ENCODE measurements around the gene KIF5A. TPM values are rescaled to one million over a fixed set of nuclear protein-coding genes. Genes with fewer than 3 reads are reported as not detected.

Gene KIF5A
- total RNA-seq, 4 donors from 2014 or later = 0.08 to 1.2 (median 0.23) TPM

- intact Hi-C loops (cut with DNase I; ENCODE audit: low total_unique reads) = no loop called here
- H3K4me3 ChIP-seq (ENCODE audit: low read depth, poor library complexity, severe bottlenecking) = no peak overlapping the region
- DNase-seq (ENCODE audit: low spot score in 2 of 2) = no peak
- 65 to 70% methylated on average over 5 of the region's 5 CpGs for WGBS, 2 donors
- TF ChIP-seq CTCF (IDR thresholded peaks at IDR 0.05) = no peak
- no peak for TF ChIP-seq POLR2A (IDR thresholded peaks at IDR 0.05)
Observed at GRCh38 chr12:57530396-57531142, 19.3 kb upstream of the KIF5A start.

DNA sequence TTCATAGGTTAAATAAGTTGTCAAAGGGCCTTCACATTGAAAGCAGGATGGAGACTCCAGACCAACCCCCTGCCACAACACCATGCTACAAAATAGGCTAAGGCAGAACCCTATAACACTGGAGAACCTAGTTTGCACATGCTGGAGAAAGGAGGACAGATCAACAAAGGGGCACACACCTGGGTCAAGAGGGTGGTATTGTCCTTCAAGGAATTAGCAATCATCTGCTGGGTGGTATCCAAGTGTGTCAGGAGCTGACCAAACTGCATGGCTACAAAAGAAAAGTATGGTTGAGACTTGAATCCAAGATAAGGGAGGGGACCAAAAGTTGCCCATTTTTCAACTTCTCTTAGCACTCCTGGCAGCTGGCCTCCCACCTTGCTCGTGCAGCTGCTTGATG, 18.0 kb upstream of the KIF5A start:
- DNase-seq (ENCODE audit: low spot score in 2 of 2) = no peak
- 70 to 71% methylated on average over 1 of the region's 1 CpG for WGBS, 2 donors
- intact Hi-C loops (cut with DNase I; ENCODE audit: low total_unique reads) = no loop called here
- no peak overlapping the region for H3K4me3 ChIP-seq (ENCODE audit: low read depth, poor library complexity, severe bottlenecking)
- TF ChIP-seq POLR2A (IDR thresholded peaks at IDR 0.05) (no peak), CTCF (IDR thresholded peaks at IDR 0.05) (no peak)

DNA sequence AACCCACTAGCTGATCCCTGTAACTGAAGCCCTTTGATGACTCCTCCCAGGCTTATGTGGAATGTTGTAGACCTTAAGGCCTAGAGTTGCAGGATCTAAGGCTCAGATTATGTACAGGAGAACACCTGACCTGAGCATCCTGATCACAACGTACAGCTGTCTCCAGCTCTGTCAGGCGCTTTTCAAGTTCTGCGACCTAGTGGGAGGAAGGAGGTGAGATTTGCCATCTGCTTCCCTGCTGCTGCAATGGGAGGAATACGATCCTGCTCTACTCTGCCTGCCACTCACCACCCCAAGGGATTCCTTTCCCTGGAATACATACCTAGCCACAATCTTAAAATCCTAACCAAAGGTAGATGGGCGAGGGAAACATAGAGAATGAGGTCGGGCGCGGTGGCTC, 16.7 kb upstream of the KIF5A start:
- intact Hi-C loops (cut with DNase I; ENCODE audit: low total_unique reads) = no loop called here
- DNase-seq (ENCODE audit: low spot score in 2 of 2) = no peak
- TF ChIP-seq POLR2A (IDR thresholded peaks at IDR 0.05) (no peak), CTCF (IDR thresholded peaks at IDR 0.05) (no peak)
- 93% methylated on average over 8 of the region's 8 CpGs for WGBS, 2 donors
- H3K4me3 ChIP-seq (ENCODE audit: low read depth, poor library complexity, severe bottlenecking) = no peak overlapping the region

GRCh38 chr12:57534250-57534649, 15.6 kb upstream of the KIF5A start:
- WGBS, 2 donors = 93 to 96% methylated on average over 5 of the region's 5 CpGs
- DNase-seq (ENCODE audit: low spot score in 2 of 2) = no peak
- intact Hi-C loops (cut with DNase I; ENCODE audit: low total_unique reads) = no loop called here
- TF ChIP-seq POLR2A (IDR thresholded peaks at IDR 0.05) = no peak
- no peak for TF ChIP-seq CTCF (IDR thresholded peaks at IDR 0.05)
- no peak overlapping the region for H3K4me3 ChIP-seq (ENCODE audit: low read depth, poor library complexity, severe bottlenecking)

- intact Hi-C loops (cut with DNase I; ENCODE audit: low total_unique reads) = no loop called here
- no peak overlapping the region for H3K4me3 ChIP-seq (ENCODE audit: low read depth, poor library complexity, severe bottlenecking)
- TF ChIP-seq CTCF (IDR thresholded peaks at IDR 0.05) (no peak), POLR2A (IDR thresholded peaks at IDR 0.05) (no peak)
- no peak for DNase-seq (ENCODE audit: low spot score in 2 of 2)
- WGBS, 2 donors = 93% methylated on average over 3 of the region's 3 CpGs
Observed at GRCh38 chr12:57534991-57535543, 14.8 kb upstream of the KIF5A start.

Measured in lower leg skin (tissue), 4 donors.